ENCODE results near the gene RGMB. TPM values are rescaled to one million over a fixed set of nuclear protein-coding genes. Genes with fewer than 3 reads are reported as not detected.
"Not testable (repeated sequence)": the region's sequence is repeated elsewhere in the genome, so short reads cannot be mapped to it uniquely, and the experiment has no call there.

Gene RGMB
- total RNA-seq, 1 donor from 2014 or later: 98.3 TPM

DNA sequence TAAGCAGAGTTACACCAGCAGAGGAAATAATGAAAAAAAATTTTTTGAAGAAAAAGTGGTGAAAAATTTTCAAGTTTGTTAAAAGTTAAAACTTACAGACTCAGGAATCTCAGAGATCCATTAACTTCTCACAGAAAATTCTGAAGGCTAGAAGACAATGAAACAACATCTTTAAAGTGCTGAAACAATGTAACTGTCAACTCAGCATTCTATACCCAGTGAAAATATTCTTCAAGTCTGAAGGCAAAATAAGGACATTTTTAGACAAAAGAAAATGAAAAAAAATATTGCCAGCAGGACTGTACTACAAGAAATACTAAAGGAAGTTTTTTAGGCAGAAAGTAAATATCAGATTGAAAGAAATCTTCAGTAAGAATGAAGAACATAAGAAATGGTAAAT is 36.7 kb upstream of the RGMB start:
- no peaks in the 10 kb centered on the region for H3K27me3 Mint-ChIP-seq (ENCODE audit: low read depth)
- no peak for DNase-seq (ENCODE audit: low read depth, low spot score)
- TF ChIP-seq, protein P1, sequence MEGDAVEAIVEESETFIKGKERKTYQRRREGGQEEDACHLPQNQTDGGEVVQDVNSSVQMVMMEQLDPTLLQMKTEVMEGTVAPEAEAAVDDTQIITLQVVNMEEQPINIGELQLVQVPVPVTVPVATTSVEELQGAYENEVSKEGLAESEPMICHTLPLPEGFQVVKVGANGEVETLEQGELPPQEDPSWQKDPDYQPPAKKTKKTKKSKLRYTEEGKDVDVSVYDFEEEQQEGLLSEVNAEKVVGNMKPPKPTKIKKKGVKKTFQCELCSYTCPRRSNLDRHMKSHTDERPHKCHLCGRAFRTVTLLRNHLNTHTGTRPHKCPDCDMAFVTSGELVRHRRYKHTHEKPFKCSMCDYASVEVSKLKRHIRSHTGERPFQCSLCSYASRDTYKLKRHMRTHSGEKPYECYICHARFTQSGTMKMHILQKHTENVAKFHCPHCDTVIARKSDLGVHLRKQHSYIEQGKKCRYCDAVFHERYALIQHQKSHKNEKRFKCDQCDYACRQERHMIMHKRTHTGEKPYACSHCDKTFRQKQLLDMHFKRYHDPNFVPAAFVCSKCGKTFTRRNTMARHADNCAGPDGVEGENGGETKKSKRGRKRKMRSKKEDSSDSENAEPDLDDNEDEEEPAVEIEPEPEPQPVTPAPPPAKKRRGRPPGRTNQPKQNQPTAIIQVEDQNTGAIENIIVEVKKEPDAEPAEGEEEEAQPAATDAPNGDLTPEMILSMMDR (conservative IDR thresholded peaks at IDR 0.05): no peak
- H3K4me3 Mint-ChIP-seq: no peak overlapping the region
- peaks cover 7% of the 10 kb centered on the region for H3K9me3 Mint-ChIP-seq
- no peak overlapping the region for H3K27ac Mint-ChIP-seq (ENCODE audit: unreplicated experiment)
- peaks cover 9% of the 10 kb centered on the region for H3K36me3 Mint-ChIP-seq (ENCODE audit: low read depth)
- no peaks in the 10 kb centered on the region for H3K4me1 Mint-ChIP-seq

DNA sequence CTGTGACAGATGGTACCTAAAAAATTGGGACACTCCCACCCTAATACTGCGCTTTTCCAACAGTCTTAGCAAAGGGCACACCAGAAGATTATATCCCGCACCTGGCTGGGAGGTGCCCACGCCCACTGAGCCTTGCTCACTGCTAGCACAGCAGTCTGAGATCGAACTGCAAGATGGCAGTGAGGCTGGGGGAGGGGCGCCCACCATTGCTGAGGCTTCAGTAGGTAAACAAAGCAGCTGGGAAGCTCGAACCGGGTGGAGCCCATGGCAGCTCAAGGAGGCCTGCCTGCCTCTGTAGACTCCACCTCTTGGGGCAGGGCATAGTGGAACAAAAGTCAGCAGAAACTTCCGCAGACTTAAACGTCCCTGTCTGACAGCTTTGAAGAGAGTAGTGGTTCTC is 36.0 kb upstream of the RGMB start:
- not testable (repeated sequence) for H3K27ac Mint-ChIP-seq (ENCODE audit: unreplicated experiment); H3K27me3 Mint-ChIP-seq (ENCODE audit: low read depth); H3K36me3 Mint-ChIP-seq (ENCODE audit: low read depth); H3K9me3 Mint-ChIP-seq; H3K4me1 Mint-ChIP-seq; DNase-seq (ENCODE audit: low read depth, low spot score); H3K4me3 Mint-ChIP-seq

DNA sequence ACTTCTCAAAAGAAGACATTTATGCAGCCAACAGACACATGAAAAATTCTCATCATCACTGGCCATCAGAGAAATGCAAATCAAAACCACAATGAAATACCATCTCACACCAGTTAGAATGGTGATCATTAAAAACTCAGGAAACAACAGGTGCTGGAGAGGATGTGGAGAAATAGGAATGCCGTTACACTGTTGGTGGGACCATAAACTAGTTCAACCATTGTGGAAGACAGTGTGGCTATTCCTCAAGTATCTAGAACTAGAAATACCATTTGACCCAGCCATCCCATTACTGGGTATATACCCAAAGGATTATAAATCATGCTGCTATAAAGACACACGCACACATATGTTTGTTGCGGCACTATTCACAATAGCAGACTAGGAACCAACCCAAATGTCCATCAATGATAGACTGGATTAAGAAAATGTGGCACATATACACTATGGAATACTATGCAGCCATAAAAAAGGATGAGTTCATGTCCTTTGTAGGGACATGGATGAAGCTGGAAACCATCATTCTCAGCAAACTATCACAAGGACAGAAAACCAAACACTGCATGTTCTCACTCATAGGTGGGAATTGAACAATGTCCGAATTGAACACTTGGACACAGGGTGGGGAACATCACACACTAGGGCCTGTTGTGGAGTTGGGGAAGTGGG is 34.8 kb upstream of the RGMB start:
- H3K4me1 Mint-ChIP-seq; H3K4me3 Mint-ChIP-seq; H3K27me3 Mint-ChIP-seq (ENCODE audit: low read depth); H3K27ac Mint-ChIP-seq (ENCODE audit: unreplicated experiment); DNase-seq (ENCODE audit: low read depth, low spot score); H3K9me3 Mint-ChIP-seq; H3K36me3 Mint-ChIP-seq (ENCODE audit: low read depth): not testable (repeated sequence)

DNA sequence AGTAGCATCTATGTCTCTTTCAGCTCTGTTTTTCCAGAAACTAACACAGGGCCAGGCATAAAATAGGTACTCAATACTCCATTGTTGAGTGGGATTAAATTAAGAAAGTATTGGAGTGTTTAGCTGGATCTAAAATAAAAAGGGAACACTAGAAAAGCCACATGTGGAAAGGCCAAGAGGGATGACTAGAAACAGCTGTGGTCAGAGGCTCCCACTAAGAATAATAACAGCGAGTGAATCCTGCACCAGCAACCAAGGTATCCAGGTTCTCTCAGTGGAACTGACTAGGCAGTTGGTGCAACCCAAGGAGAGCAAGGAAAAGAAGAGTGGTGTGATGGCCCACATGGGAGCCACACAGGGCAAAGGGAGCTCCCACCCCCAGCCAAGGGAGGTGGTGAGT is 31.5 kb upstream of the RGMB start:
- no peak overlapping the region for H3K4me3 Mint-ChIP-seq
- peaks cover 5% of the 10 kb centered on the region for H3K9me3 Mint-ChIP-seq
- no peak for DNase-seq (ENCODE audit: low read depth, low spot score)
- TF ChIP-seq, protein P1 (conservative IDR thresholded peaks at IDR 0.05): no peak
- H3K27ac Mint-ChIP-seq (ENCODE audit: unreplicated experiment): no peak overlapping the region
- no peaks in the 10 kb centered on the region for H3K4me1 Mint-ChIP-seq
- H3K36me3 Mint-ChIP-seq (ENCODE audit: low read depth): peaks cover 8% of the 10 kb centered on the region
- no peaks in the 10 kb centered on the region for H3K27me3 Mint-ChIP-seq (ENCODE audit: low read depth)

DNA sequence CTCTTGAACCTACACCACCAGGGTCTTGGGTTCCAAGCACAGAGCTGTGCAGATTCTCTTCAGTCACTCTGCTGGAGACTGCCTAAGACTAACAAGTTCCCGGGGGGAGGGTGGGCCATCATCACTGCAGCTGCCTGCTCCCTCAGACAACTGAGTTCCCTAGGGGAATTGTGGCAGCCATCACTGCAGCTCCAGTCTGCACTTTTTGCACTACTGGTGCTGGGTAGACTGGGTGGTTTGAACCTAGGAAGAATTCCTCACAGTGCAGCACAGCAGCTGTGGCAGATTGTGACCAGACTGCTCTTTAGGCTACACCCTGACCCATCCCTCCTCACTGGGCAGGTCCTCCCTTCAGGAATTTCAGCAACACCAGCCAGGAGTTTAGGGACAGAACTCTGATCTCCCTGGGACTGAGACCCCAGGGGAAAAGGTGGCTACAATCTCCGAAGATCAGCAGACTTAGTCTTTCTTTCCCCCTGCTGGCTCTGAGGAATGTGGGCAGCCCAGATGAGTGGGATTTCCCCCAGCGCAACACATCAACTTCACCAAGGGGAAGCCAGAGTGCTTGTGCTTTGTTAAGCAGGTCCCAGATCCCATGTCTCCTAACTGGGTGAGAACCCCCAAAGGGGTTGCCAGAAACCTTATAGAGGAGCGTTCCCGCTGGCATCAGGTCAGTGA is 30.9 kb upstream of the RGMB start:
- no peak overlapping the region for H3K27ac Mint-ChIP-seq (ENCODE audit: unreplicated experiment)
- H3K4me1 Mint-ChIP-seq: no peaks in the 10 kb centered on the region
- H3K9me3 Mint-ChIP-seq: peaks cover 5% of the 10 kb centered on the region
- no peak overlapping the region for H3K4me3 Mint-ChIP-seq
- no peaks in the 10 kb centered on the region for H3K27me3 Mint-ChIP-seq (ENCODE audit: low read depth)
- DNase-seq (ENCODE audit: low read depth, low spot score): no peak
- peaks cover 8% of the 10 kb centered on the region for H3K36me3 Mint-ChIP-seq (ENCODE audit: low read depth)
- TF ChIP-seq, protein P1 (conservative IDR thresholded peaks at IDR 0.05): no peak

DNA sequence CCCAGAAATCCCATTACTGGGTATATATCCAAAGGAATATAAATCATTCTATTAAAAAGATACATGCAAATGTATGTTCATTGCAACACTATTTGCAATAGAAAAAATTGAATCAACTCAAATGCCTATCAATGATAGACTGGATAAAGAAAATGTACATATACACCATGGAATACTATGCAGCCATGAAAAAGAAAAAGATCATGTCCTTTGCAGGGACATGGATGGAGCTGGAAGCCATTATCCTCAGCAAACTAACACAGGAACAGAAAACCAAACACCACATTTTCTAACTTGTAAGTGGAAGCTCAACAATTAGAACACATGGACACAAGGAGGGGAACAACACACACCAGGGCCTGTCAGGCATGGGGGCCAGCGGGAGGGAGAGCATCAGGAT is 25.2 kb upstream of the RGMB start:
- H3K27ac Mint-ChIP-seq (ENCODE audit: unreplicated experiment); H3K36me3 Mint-ChIP-seq (ENCODE audit: low read depth); H3K4me1 Mint-ChIP-seq; H3K9me3 Mint-ChIP-seq; H3K4me3 Mint-ChIP-seq; DNase-seq (ENCODE audit: low read depth, low spot score); H3K27me3 Mint-ChIP-seq (ENCODE audit: low read depth): not testable (repeated sequence)

DNA sequence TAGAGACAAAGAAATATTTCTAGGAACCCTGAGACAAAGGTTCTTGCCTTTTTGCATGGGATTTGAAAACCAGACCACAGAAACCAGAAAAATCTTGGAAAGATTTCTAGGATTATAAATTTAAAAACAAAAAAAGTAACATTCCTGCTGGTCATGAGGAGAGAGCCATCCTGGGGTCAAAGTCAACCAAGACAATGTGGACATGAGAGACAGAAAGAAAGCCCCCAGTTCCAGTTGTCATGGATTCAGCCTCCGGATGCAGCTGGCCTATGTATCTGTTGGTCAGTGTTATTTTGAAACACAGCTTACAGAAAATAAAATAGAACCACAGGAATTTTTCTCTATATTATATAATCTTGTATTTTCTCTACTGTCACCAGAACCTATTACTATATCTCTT is 24.4 kb upstream of the RGMB start:
- Mint-ChIP-seq H3K27ac (ENCODE audit: unreplicated experiment) (no peak overlapping the region), H3K9me3 (peaks cover 5% of the 10 kb centered on the region), H3K27me3 (ENCODE audit: low read depth) (no peaks in the 10 kb centered on the region), H3K4me1 (peaks cover 6% of the 10 kb centered on the region), H3K36me3 (ENCODE audit: low read depth) (peaks cover 5% of the 10 kb centered on the region), H3K4me3 (no peak overlapping the region)
- TF ChIP-seq, protein P1 (conservative IDR thresholded peaks at IDR 0.05): no peak
- no peak for DNase-seq (ENCODE audit: low read depth, low spot score)

Data from neural crest cell (in vitro differentiated cells).